ENCODE measurements around the gene PCDHGA6.
"Not testable (repeated sequence)": the region's sequence is repeated elsewhere in the genome, so short reads cannot be mapped to it uniquely, and the experiment has no call there.

PCDHGA6 gene

GRCh38 chr5:141371572-141372475, 1.9 kb upstream of the PCDHGA6 start:
- Histone ChIP-seq H4K8ac (ENCODE audit: low read depth, low read length) (no peak overlapping the region), H4K91ac (ENCODE audit: low read depth, low read length) (no peak overlapping the region), H3K9ac (ENCODE audit: low read length) (no peak overlapping the region), H2BK12ac (ENCODE audit: low read length) (no peak overlapping the region), H3K14ac (ENCODE audit: low read length) (no peak overlapping the region), H3K27ac (ENCODE audit: low read depth, low read length) (no peak overlapping the region), H3K18ac (ENCODE audit: low read length) (no peak overlapping the region), H3K4ac (ENCODE audit: low read depth, low read length) (no peak overlapping the region), H2AK5ac (ENCODE audit: low read length) (no peak overlapping the region), H3K4me2 (ENCODE audit: low read length) (no peak overlapping the region), H3K36me3 (ENCODE audit: control insufficient read depth in 1 of 2, insufficient read depth in 2 of 2, low read length in 2 of 2) (peaks cover 2 to 3% of the 10 kb centered on the region in 2 experiments), H2BK120ac (ENCODE audit: insufficient read depth, low read length, poor library complexity) (no peak overlapping the region), H2BK5ac (ENCODE audit: low read depth, low read length, poor library complexity) (no peak overlapping the region), H3K27me3 (ENCODE audit: insufficient read depth, low read length) (no peaks in the 10 kb centered on the region), H4K12ac (ENCODE audit: low read depth, low read length) (no peak overlapping the region), H3K23ac (ENCODE audit: low read length) (no peak overlapping the region), H3K4me3 (ENCODE audit: low read depth, low read length) (peak overlapping the region; percentile 13), H3K9me3 (ENCODE audit: insufficient read depth, low read depth, low read length) (peaks cover 36% of the 10 kb centered on the region), H2AFZ (ENCODE audit: insufficient read depth, low read length, poor library complexity) (no peak overlapping the region), H3K79me1 (ENCODE audit: low read length) (no peaks in the 10 kb centered on the region), H3K4me1 (ENCODE audit: control insufficient read depth in 1 of 2, insufficient read depth in 2 of 2, low read length in 2 of 2) (no peaks in the 10 kb centered on the region), H3K79me2 (ENCODE audit: control insufficient read depth, insufficient read depth, low read length, poor library complexity) (no peaks in the 10 kb centered on the region)
- no CpG with 5 or more reads among the region's 69 CpGs for WGBS (ENCODE audit: extremely low coverage, insufficient coverage, insufficient read length)
- no peak for DNase-seq

GRCh38 chr5:141374627-141375026, 936 bp downstream of the PCDHGA6 start:
- no peak overlapping the region for H4K8ac ChIP-seq (ENCODE audit: low read depth, low read length)
- no peaks in the 10 kb centered on the region for H3K27me3 ChIP-seq (ENCODE audit: insufficient read depth, low read length)
- no peak overlapping the region for H3K27ac ChIP-seq (ENCODE audit: low read depth, low read length)
- H2BK12ac ChIP-seq (ENCODE audit: low read length) = no peak overlapping the region
- no peak overlapping the region for H3K18ac ChIP-seq (ENCODE audit: low read length)
- H3K4me1 ChIP-seq (ENCODE audit: control insufficient read depth in 1 of 2, insufficient read depth in 2 of 2, low read length in 2 of 2) = no peaks in the 10 kb centered on the region
- no peak overlapping the region for H2BK5ac ChIP-seq (ENCODE audit: low read depth, low read length, poor library complexity)
- no peak overlapping the region for H2BK120ac ChIP-seq (ENCODE audit: insufficient read depth, low read length, poor library complexity)
- H3K9me3 ChIP-seq (ENCODE audit: insufficient read depth, low read depth, low read length) = peaks cover 36% of the 10 kb centered on the region
- no peak overlapping the region for H4K91ac ChIP-seq (ENCODE audit: low read depth, low read length)
- H3K4me3 ChIP-seq (ENCODE audit: low read depth, low read length) = no peak overlapping the region
- no peak overlapping the region for H3K23ac ChIP-seq (ENCODE audit: low read length)
- H2AK5ac ChIP-seq (ENCODE audit: low read length) = no peak overlapping the region
- H3K9ac ChIP-seq (ENCODE audit: low read length) = no peak overlapping the region
- no peak overlapping the region for H3K4ac ChIP-seq (ENCODE audit: low read depth, low read length)
- H3K79me1 ChIP-seq (ENCODE audit: low read length) = no peaks in the 10 kb centered on the region
- no peak overlapping the region for H2AFZ ChIP-seq (ENCODE audit: insufficient read depth, low read length, poor library complexity)
- no CpG with 5 or more reads among the region's 14 CpGs for WGBS (ENCODE audit: extremely low coverage, insufficient coverage, insufficient read length)
- no peak for DNase-seq
- H3K79me2 ChIP-seq (ENCODE audit: control insufficient read depth, insufficient read depth, low read length, poor library complexity) = no peaks in the 10 kb centered on the region
- H4K12ac ChIP-seq (ENCODE audit: low read depth, low read length) = no peak overlapping the region
- H3K36me3 ChIP-seq (ENCODE audit: control insufficient read depth in 1 of 2, insufficient read depth in 2 of 2, low read length in 2 of 2) = peaks cover 2 to 3% of the 10 kb centered on the region in 2 experiments
- no peak overlapping the region for H3K14ac ChIP-seq (ENCODE audit: low read length)
- H3K4me2 ChIP-seq (ENCODE audit: low read length) = no peak overlapping the region

GRCh38 chr5:141375444-141376155, 1.9 kb downstream of the PCDHGA6 start:
- not testable (repeated sequence) for H3K27me3 ChIP-seq (ENCODE audit: insufficient read depth, low read length); H2AK5ac ChIP-seq (ENCODE audit: low read length); H4K8ac ChIP-seq (ENCODE audit: low read depth, low read length); H3K27ac ChIP-seq (ENCODE audit: low read depth, low read length); H3K4me2 ChIP-seq (ENCODE audit: low read length); H3K79me2 ChIP-seq (ENCODE audit: control insufficient read depth, insufficient read depth, low read length, poor library complexity); DNase-seq; H3K36me3 ChIP-seq (ENCODE audit: control insufficient read depth in 1 of 2, insufficient read depth in 2 of 2, low read length in 2 of 2); H3K4me1 ChIP-seq (ENCODE audit: control insufficient read depth in 1 of 2, insufficient read depth in 2 of 2, low read length in 2 of 2); H3K14ac ChIP-seq (ENCODE audit: low read length); H4K12ac ChIP-seq (ENCODE audit: low read depth, low read length); H4K91ac ChIP-seq (ENCODE audit: low read depth, low read length); H3K4ac ChIP-seq (ENCODE audit: low read depth, low read length); H2BK12ac ChIP-seq (ENCODE audit: low read length); H2AFZ ChIP-seq (ENCODE audit: insufficient read depth, low read length, poor library complexity); H3K4me3 ChIP-seq (ENCODE audit: low read depth, low read length); H2BK120ac ChIP-seq (ENCODE audit: insufficient read depth, low read length, poor library complexity); H3K23ac ChIP-seq (ENCODE audit: low read length); H3K18ac ChIP-seq (ENCODE audit: low read length); H3K79me1 ChIP-seq (ENCODE audit: low read length); H3K9ac ChIP-seq (ENCODE audit: low read length); H2BK5ac ChIP-seq (ENCODE audit: low read depth, low read length, poor library complexity)
- peaks cover 36% of the 10 kb centered on the region for H3K9me3 ChIP-seq (ENCODE audit: insufficient read depth, low read depth, low read length)
- WGBS (ENCODE audit: extremely low coverage, insufficient coverage, insufficient read length) = no CpG with 5 or more reads among the region's 48 CpGs

GRCh38 chr5:141382469-141383294, 9.0 kb downstream of the PCDHGA6 start, which contains the start of gene PCDHGA7:
Gene PCDHGA7 (plus strand): TSS chr5:141382742. CDS start chr5:141382900, 158 bp downstream.
- H3K36me3 ChIP-seq (ENCODE audit: control insufficient read depth in 1 of 2, insufficient read depth in 2 of 2, low read length in 2 of 2) = no peaks in the 10 kb centered on the region
- no peak within 1 kb of the TSS for H3K9ac ChIP-seq (ENCODE audit: low read length)
- H3K14ac ChIP-seq (ENCODE audit: low read length) = no peak within 1 kb of the TSS
- WGBS (ENCODE audit: extremely low coverage, insufficient coverage, insufficient read length) = no CpG with 5 or more reads among the region's 37 CpGs
- H3K4me1 ChIP-seq (ENCODE audit: control insufficient read depth in 1 of 2, insufficient read depth in 2 of 2, low read length in 2 of 2) = no peaks in the 10 kb centered on the region
- no peak within 1 kb of the TSS for H2AK5ac ChIP-seq (ENCODE audit: low read length)
- H4K8ac ChIP-seq (ENCODE audit: low read depth, low read length) = no peak within 1 kb of the TSS
- no peaks in the 10 kb centered on the region for H3K79me1 ChIP-seq (ENCODE audit: low read length)
- no peak within 1 kb of the TSS for H2BK120ac ChIP-seq (ENCODE audit: insufficient read depth, low read length, poor library complexity)
- no peak within 1 kb of the TSS for H3K18ac ChIP-seq (ENCODE audit: low read length)
- H3K4me3 ChIP-seq (ENCODE audit: low read depth, low read length) = no peak within 1 kb of the TSS
- H3K9me3 ChIP-seq (ENCODE audit: insufficient read depth, low read depth, low read length) = peaks cover 20% of the 10 kb centered on the region
- no peaks in the 10 kb centered on the region for H3K27me3 ChIP-seq (ENCODE audit: insufficient read depth, low read length)
- H4K12ac ChIP-seq (ENCODE audit: low read depth, low read length) = no peak within 1 kb of the TSS
- peak in 1 of 2 donors; percentile 34 for DNase-seq
- H4K91ac ChIP-seq (ENCODE audit: low read depth, low read length) = no peak within 1 kb of the TSS
- no peak within 1 kb of the TSS for H3K4ac ChIP-seq (ENCODE audit: low read depth, low read length)
- H3K23ac ChIP-seq (ENCODE audit: low read length) = no peak within 1 kb of the TSS
- H3K4me2 ChIP-seq (ENCODE audit: low read length) = no peak within 1 kb of the TSS
- H2AFZ ChIP-seq (ENCODE audit: insufficient read depth, low read length, poor library complexity) = no peak within 1 kb of the TSS
- H2BK5ac ChIP-seq (ENCODE audit: low read depth, low read length, poor library complexity) = no peak within 1 kb of the TSS
- no peak within 1 kb of the TSS for H2BK12ac ChIP-seq (ENCODE audit: low read length)
- no peak within 1 kb of the TSS for H3K27ac ChIP-seq (ENCODE audit: low read depth, low read length)
- H3K79me2 ChIP-seq (ENCODE audit: control insufficient read depth, insufficient read depth, low read length, poor library complexity) = no peaks in the 10 kb centered on the region
